HG02973 (cell line): ENCODE measurements around the gene GPR37.

ENCODE experiments used
- ATAC-seq: cut with Tn5 transposase; IDR thresholded peaks from one replicate; pipeline ENCODE4 v1.9.1; 2021; ENCODE audit warnings: moderate library complexity; ENCODE audit not compliant: unreplicated experiment

GPR37 gene

DNA sequence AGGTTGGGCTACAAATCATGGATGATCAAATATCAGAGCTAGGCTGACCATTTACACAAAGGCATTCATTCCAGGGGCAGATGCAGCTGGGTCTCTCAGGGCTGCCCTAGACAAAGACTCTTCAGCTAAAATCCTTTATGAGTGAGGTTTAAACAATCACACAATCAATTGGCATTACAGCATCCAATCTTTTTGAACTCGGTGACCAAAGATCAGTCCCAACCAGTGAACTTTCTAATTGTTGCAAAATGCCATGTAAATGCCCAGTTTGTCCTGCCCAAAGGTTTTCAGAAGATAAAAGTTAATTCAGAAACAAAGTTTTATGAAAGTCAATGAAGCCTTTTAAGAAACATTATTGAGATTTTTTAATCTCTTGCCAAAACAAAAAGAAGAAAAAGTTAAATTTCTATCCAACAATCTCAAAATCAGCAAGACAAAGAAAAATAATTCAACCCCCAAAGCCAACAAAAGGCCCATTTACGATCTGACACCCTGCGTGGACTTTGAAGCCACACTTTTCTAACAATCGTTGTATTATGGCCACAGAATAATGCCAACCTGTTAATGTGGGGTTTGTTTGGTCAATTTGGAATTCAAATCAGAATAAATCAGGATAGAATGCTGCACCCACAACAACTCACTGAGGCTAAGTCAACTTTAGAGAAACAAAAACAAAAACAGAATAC lies 40.9 kb downstream of the GPR37 start:
- ATAC-seq: no peak

GRCh38 chr7:124724079-124724478 lies 41.5 kb downstream of the GPR37 start:
- no peak for ATAC-seq

DNA sequence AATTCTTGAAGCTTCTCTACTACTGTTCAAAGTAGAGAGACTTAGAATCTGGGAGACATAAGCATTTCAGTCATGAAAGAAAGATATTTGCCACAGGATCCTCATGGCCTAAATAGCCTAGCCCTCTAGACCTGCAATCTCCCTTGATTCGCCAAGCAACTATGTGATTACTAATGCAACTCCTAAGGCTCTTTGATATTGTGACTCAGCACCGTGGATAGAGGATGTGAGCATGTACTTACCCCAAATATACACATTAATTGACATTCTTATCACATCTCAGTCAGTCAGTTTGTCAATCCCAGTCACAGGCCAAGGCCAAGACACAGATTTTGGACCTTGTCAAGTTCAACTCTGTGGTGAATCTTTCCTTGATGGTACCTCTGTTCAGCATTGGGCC lies 42.6 kb downstream of the GPR37 start:
- ATAC-seq: no peak

DNA sequence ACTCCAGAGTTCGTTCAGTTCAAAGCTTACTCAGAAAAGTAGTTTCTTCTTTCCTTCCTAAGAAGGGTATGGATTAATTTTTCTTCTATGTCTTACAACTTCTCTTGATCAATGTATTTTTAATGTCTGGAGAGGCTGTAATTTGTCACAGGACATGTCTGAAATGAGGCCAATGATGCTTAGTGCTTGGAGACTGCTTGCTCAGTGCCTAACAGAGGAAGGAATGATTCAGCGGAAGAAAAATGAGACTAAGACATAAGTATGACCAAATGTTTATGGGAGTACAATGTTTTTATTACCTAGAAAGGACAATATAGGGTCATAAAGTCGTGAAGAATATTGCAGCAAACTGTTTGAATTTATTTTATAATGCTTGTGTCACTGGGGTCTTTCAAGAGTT lies 43.3 kb downstream of the GPR37 start:
- ATAC-seq: no peak

DNA sequence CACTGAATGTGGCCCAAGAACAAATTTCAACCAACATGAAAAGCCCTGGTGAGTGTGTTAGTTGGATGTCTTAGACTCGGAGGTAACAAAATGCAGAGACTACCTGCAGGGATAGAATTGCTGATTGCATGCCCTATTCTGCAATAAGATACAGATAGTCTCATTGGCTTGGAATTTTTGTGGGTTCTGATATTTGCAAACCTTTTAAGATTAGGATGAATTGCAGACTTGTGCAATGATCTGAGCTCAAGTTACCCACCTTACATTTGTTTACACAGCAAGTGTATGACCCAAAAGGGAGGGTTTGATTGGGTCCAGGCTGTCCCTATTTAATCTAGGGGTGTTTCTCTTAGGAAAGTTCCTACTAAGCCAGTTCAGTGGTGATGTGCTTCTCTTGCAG lies 45.4 kb downstream of the GPR37 start:
- ATAC-seq: no peak

- ATAC-seq: no peak
Observed at GRCh38 chr7:124718032-124718766, 47.4 kb downstream of the GPR37 start.

- ATAC-seq: no peak
Observed at GRCh38 chr7:124716894-124717293, 48.7 kb downstream of the GPR37 start.

- no peak for ATAC-seq
Observed at GRCh38 chr7:124713086-124713485, 52.5 kb downstream of the GPR37 start.

GRCh38 chr7:124712017-124712416 lies 53.6 kb downstream of the GPR37 start:
- ATAC-seq: no peak

- ATAC-seq: no peak
Observed at GRCh38 chr7:124702385-124702784, 63.2 kb downstream of the GPR37 start.

DNA sequence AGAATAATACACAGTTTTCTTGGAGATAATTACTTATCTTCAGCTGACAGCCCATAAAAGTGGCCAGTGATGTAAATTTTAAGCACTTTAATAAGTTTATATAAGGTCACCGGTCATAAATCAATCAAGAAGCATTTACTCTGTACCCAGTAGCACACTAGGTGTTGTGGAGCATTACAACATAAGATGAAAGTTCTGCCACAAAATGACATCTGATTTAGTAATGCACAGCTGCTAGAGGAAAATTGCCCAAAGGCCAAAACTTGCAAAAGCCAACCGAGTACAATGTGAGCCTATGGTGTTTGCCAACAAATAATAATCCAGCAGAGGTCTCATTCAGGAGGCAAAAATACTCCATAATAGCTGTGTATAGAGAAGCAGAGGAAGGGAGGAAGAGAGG lies 63.6 kb downstream of the GPR37 start:
- no peak for ATAC-seq

DNA sequence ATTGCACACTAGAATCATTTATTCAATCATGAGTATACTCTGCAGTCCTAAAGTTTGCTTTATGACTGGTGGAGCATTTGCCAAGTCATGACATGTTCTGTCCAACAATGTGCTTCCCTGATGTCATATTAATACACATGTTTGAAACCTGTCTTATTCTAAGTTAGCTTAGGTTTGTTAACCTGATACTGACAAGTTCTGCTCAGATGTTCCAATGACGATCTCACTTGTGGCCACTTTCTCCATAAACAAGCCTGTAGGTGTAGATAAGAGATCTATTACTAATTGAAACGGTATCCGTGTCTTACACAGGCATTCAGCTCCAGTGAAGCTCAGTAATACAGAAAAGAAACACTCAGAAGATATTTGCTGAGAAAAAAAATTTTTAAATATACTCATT lies 64.9 kb downstream of the GPR37 start:
- ATAC-seq: no peak

DNA sequence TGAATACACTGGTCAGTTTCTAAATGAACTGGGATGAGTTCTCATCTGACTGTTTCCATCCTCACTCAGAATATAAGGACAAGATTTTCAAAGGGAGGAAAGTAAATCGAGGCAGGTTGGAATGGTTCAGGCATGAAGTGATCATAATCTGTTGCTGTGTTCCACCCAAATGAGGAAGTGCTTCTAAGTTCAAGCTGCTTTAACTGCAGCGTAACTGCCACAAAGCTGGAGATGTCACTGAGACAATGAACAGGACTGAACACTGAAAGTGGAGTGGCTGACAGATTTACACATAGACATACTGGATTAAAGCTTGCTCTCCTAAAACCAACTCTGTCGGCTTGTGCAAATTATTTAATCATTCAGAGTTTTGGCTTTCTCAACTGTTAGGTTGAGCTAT lies 66.6 kb downstream of the GPR37 start:
- no peak for ATAC-seq

DNA sequence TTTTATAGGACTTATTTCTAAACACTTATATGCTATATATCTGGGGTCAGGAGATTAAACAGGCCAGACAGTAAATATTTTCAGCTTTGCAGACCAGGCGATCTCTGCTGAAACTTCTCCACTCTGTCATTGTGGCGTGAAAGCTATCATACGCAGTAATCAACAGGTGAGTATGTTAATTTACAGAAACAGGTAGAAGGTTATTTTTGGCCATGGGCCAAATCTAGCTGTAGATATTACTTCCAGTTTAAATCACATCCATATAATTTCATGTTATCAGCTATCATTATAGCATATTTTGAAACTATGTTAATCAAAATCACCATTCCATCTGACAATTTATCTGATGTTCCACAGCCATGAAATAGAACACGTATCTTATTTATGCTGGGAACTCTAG lies 67.8 kb downstream of the GPR37 start:
- no peak for ATAC-seq
